ENCODE results near the gene ANGEL1. TPM values are rescaled to one million over a fixed set of nuclear protein-coding genes. Genes with fewer than 3 reads are reported as not detected.

The ANGEL1 gene
- total RNA-seq, 1 experiment from 2014 or later, result 9.2 TPM

- ChIA-PET POLR2A (ENCODE audit: unreplicated experiment) (no interaction called here), CTCF (no interaction called here)
- BruUV-seq (replicated peaks), result no TSS peak
- Histone ChIP-seq H3F3A (ENCODE audit: low read length, unreplicated experiment) (no peaks in the 10 kb centered on the region), H3K4me3 (ENCODE audit: low read length) (no peak overlapping the region), H3K79me2 (ENCODE audit: low read length) (no peaks in the 10 kb centered on the region), H3K9ac (ENCODE audit: low read length) (no peak overlapping the region), H3K4me2 (ENCODE audit: low read length) (no peak overlapping the region), H2AFZ (ENCODE audit: low read length) (no peak overlapping the region), H3K9me3 (ENCODE audit: low read length) (no peaks in the 10 kb centered on the region), H4K20me1 (ENCODE audit: low read length) (no peaks in the 10 kb centered on the region), H3K4me1 (ENCODE audit: insufficient read depth, low read length) (peaks cover 11% of the 10 kb centered on the region), H3K36me3 (ENCODE audit: low read depth, low read length) (no peaks in the 10 kb centered on the region), H3K27ac (ENCODE audit: low read length) (no peak overlapping the region), H3K27me3 (ENCODE audit: low read length) (peaks cover 5% of the 10 kb centered on the region; the same call in 1 of the 2 replicates), H3K9me2 (replicated peaks; ENCODE audit: low read length) (no peaks in the 10 kb centered on the region)
- ATAC-seq (no peak), DNase-seq (no peak)
- intact Hi-C loops (cut with micrococcal nuclease), result no loop called here
- no peak for TF ChIP-seq EZH2phosphoT487 (IDR thresholded peaks at IDR 0.05; ENCODE audit: borderline replicate concordance, low read length)
- no peak for TF ChIP-seq CTCF (conservative IDR thresholded peaks at IDR 0.05; ENCODE audit: low read depth, low read length)
- TF ChIP-seq EZH2 (IDR thresholded peaks at IDR 0.05; ENCODE audit: low read length, unreplicated experiment), result no peak
Observed at GRCh38 chr14:76772300-76773187, 40.1 kb downstream of the ANGEL1 start.

- Histone ChIP-seq H3K36me3 (ENCODE audit: low read depth, low read length) (no peaks in the 10 kb centered on the region), H3K9ac (ENCODE audit: low read length) (no peak overlapping the region), H3K4me1 (ENCODE audit: insufficient read depth, low read length) (peaks cover 11% of the 10 kb centered on the region), H3K4me2 (ENCODE audit: low read length) (no peak overlapping the region), H3K79me2 (ENCODE audit: low read length) (no peaks in the 10 kb centered on the region), H3K27me3 (ENCODE audit: low read length) (peaks cover 5% of the 10 kb centered on the region; the same call in 1 of the 2 replicates), H3K9me2 (replicated peaks; ENCODE audit: low read length) (no peaks in the 10 kb centered on the region), H3K9me3 (ENCODE audit: low read length) (no peaks in the 10 kb centered on the region), H4K20me1 (ENCODE audit: low read length) (no peaks in the 10 kb centered on the region), H3K27ac (ENCODE audit: low read length) (no peak overlapping the region), H3K4me3 (ENCODE audit: low read length) (no peak overlapping the region), H3F3A (ENCODE audit: low read length, unreplicated experiment) (no peaks in the 10 kb centered on the region), H2AFZ (ENCODE audit: low read length) (no peak overlapping the region)
- no TSS peak for BruUV-seq (replicated peaks)
- no peak for TF ChIP-seq EZH2phosphoT487 (IDR thresholded peaks at IDR 0.05; ENCODE audit: borderline replicate concordance, low read length)
- no peak for TF ChIP-seq CTCF (conservative IDR thresholded peaks at IDR 0.05; ENCODE audit: low read depth, low read length)
- TF ChIP-seq EZH2 (IDR thresholded peaks at IDR 0.05; ENCODE audit: low read length, unreplicated experiment), result no peak
- ChIA-PET POLR2A (ENCODE audit: unreplicated experiment) (no interaction called here), CTCF (no interaction called here)
- intact Hi-C loops (cut with micrococcal nuclease), result no loop called here
- DNase-seq (no peak), ATAC-seq (no peak)
Observed at GRCh38 chr14:76771437-76771980, 41.2 kb downstream of the ANGEL1 start.
